Measurements from ENCODE around the gene GRIK5.

Gene GRIK5

DNA sequence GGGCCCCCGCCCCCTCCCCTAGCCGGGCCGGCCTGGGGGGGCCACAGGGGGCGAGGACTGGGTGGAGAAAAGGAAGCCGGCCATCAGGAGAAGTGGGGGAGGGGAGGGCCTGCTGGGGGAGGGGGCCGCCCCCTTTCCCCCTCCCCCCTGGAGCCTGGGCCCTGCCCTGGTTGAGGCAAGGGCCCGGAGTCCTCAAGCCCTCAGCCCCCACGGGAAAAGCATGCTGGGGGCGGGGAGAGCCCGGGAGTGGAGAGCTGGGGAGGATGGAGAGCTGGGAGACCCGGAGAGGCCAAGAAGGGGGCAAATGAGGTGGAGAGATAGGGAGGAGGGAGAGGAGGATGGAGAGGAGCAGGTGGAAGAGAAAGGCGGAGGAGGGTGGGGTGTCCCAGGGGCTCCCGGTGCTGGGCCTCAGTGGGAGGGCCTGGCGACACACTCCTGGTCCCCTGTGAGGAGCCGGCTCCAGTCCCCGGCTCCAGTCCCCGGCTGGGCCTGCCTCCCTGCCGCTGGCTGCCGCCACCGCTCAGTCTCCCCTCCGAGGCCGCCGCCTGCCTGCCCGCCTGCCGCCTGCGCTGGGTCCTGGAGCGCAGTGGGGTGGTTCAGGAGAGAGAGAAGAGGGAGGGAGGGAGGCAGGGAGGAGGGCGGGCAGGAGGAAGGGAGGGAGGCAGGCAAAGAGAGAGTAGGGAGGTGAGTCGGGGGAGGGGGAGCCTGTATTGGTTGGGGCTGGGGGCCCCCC lies at the start of gene GRIK5:
Gene GRIK5 (minus strand): TSS at position 588 of the 733 bp plus-strand sequence. CDS start 4,436 bp downstream, outside the sequence.
- TF ChIP-seq GATA3 (IDR thresholded peaks at IDR 0.05; ENCODE audit: low read depth, low read length) (no peak), GATA2 (IDR thresholded peaks at IDR 0.05; ENCODE audit: low read depth, low read length) (no peak)

GRCh38 chr19:42117076-42117475 lies 47.1 kb upstream of the GRIK5 start:
- no peak for TF ChIP-seq GATA2 (IDR thresholded peaks at IDR 0.05; ENCODE audit: low read depth, low read length)
- no peak for TF ChIP-seq GATA3 (IDR thresholded peaks at IDR 0.05; ENCODE audit: low read depth, low read length)

DNA sequence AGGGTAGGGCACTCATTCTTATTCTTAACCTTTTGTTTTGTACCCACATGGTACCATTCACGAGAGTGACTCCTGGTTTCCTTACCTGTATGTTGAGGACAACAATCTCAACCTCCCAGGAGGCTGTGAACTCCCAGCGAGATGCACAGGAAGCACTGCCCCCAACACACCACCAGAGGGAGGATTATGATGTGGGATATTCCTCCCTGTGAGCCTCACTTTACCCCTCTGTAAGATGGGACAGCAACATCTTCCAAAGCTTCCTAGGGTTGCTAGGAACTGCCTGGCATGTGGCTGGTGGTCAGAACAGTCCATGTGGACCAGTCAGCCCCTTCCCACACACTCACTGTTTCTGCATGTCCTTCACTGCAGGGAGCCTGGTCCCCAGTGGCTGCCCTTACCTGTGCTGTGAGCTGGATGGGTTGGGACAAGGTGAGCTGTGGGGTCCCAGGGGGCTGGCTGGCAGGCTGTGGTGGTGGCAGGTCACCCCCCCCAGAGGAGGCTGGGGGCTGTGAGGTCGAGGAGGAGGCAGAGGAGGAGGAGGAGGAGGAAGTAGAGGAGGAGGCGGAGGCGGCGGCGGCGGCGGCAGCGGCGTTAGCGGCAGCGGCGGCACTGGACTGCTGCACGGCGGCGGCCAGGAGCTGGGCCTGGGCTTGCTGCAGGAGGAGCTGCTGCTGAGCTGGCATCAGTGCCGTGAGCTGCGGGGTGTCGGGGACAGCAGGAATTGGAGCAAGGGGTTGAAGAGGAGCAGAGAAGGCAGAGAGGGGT lies 46.5 kb upstream of the GRIK5 start:
- no peak for TF ChIP-seq GATA3 (IDR thresholded peaks at IDR 0.05; ENCODE audit: low read depth, low read length)

DNA sequence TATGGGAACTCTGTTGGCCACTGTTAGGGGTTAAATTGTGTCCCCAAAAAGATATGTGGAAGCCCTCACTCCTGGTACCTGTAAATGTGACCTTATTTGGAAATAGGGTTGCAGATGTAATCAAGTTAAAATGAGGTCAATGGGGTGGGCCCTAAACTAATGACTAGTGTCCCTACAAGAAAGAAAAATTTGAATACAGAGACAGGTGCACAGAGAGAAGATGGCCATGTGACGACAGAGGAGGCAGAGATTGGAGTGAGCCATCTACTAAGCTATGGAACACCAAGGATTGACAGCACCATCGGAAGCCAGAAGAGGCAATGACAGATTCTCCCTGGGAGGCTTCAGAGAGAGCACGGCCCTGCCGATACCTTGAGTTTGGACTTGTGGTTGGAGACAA lies 45.7 kb upstream of the GRIK5 start:
- no peak for TF ChIP-seq GATA2 (IDR thresholded peaks at IDR 0.05; ENCODE audit: low read depth, low read length)
- TF ChIP-seq GATA3 (IDR thresholded peaks at IDR 0.05; ENCODE audit: low read depth, low read length): no peak

DNA sequence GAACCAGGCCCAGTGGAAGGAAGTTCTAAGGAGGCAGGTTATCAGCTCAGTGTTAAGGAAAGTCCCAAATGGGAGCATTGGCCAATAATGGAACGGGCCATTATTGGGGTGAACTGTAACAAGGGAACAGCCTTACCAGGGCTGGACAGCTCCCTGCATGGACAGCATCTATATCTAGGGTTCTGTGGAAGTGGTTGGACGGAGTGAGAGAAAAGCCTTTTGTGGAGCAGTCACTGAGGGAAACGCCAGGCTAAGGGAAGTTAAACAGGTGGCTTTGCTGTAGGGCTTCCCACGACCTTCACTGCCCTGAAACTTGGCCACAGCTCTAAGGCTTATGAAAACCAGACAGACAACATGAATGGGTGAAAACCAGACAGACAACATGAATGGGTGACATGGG lies 45.2 kb upstream of the GRIK5 start:
- TF ChIP-seq GATA3 (IDR thresholded peaks at IDR 0.05; ENCODE audit: low read depth, low read length) (no peak), GATA2 (IDR thresholded peaks at IDR 0.05; ENCODE audit: low read depth, low read length) (no peak)

DNA sequence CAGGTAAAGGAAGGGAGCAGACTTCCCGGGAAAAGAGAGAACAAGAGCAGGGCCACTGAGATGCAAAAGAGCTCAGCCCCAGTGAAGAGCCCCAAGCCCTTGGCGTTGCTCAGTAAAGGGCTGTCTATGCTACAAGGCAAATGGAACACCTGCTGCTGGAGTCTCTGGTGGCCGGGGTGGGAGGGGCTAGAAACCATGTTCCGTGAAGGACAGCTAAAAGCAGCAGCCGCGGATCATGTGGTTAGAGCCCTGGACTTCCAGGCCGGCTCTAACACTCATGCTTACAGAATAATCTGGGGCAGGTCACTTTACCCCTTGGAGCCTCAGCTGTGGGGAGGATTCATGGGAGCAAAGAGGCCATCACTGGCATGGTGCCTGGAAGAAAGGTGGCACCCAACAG lies 44.4 kb upstream of the GRIK5 start:
- TF ChIP-seq GATA3 (IDR thresholded peaks at IDR 0.05; ENCODE audit: low read depth, low read length): no peak
- TF ChIP-seq GATA2 (IDR thresholded peaks at IDR 0.05; ENCODE audit: low read depth, low read length): no peak

- TF ChIP-seq GATA3 (IDR thresholded peaks at IDR 0.05; ENCODE audit: low read depth, low read length): no peak
Measured at GRCh38 chr19:42113641-42114348, 43.8 kb upstream of the GRIK5 start.

DNA sequence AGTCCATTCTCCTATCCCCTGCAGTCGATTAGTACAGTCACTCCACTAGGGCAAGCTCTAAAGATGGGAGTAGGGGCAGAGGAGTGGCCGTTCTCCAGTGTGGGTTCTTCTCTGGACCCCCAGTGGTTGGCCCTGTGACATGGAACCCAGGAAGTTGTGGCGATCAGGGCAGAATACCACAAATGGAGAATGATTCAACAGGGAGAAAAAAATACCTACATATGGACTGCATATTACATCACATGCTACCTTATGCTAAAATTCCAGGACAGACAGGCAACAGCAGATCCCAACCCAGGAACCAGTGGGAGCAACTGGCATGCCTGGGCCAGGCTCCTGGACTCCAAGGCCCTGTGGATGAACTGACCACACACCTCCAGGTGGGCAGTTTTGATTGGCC lies 41.8 kb upstream of the GRIK5 start:
- TF ChIP-seq GATA3 (IDR thresholded peaks at IDR 0.05; ENCODE audit: low read depth, low read length): no peak
- TF ChIP-seq GATA2 (IDR thresholded peaks at IDR 0.05; ENCODE audit: low read depth, low read length): no peak

GRCh38 chr19:42111384-42111783 lies 41.4 kb upstream of the GRIK5 start:
- TF ChIP-seq GATA2 (IDR thresholded peaks at IDR 0.05; ENCODE audit: low read depth, low read length) (no peak), GATA3 (IDR thresholded peaks at IDR 0.05; ENCODE audit: low read depth, low read length) (no peak)

GRCh38 chr19:42110658-42111057 lies 40.7 kb upstream of the GRIK5 start:
- TF ChIP-seq GATA2 (IDR thresholded peaks at IDR 0.05; ENCODE audit: low read depth, low read length) (no peak), GATA3 (IDR thresholded peaks at IDR 0.05; ENCODE audit: low read depth, low read length) (no peak)

DNA sequence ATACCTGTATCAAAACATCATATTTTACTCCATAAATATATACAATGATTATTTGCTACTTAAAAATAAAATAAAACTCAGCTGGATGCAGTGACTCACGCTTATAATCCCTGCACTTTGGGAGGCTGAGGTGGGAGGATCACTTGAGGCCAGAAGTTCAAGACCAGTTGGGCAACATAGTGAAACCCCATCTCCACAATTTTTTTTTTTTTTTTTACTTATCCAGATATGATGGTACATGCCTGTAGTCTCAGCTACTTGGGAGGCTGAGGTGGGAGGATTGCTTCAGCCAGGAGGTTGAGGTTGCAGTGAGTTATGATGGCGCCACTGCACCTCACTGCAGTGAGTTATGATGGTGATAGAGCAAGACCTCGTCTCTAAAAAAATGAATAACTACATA lies 39.9 kb upstream of the GRIK5 start:
- TF ChIP-seq GATA3 (IDR thresholded peaks at IDR 0.05; ENCODE audit: low read depth, low read length) (no peak), GATA2 (IDR thresholded peaks at IDR 0.05; ENCODE audit: low read depth, low read length) (no peak)

DNA sequence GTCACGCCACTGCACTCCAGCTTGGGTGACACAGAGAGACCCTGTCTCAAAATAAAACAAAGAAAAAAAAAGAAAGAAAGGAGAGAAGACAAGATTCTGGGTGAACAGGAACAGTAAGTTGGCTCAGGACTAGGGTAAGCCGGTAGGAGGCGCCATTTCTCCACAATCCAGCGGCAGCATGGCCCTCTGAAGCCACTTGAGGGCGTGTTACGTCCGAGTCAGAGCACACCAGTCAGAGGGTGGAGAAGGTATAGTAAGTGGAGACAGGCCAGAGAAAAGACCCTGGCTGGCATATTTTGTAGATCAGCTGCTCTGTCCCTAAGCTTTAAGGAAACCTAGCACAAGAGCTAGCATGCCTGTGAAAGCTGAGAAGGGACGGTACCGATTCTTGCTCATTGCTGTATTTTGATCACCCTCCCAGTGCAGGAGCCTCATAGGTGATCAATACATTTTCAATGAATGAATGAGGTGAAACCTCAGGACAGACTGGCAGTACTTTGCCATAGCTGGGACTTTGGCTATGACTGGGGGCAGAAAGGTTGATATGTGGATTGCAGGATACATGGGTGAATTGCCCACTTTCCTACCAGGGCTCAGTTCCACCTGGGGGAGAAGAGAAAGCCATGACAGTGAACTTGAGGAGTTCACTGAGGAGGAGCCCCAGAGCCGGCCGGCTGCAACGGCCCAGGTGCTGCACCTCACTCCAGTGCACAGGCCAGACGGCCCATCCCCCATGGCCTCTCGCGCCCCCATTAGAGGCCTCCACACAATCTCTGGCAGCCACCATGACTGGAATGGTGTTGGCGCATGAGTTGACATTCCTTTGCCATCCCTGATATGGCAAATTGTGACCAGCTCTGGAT lies 38.8 kb upstream of the GRIK5 start:
- TF ChIP-seq GATA3 (IDR thresholded peaks at IDR 0.05; ENCODE audit: low read depth, low read length): no peak

DNA sequence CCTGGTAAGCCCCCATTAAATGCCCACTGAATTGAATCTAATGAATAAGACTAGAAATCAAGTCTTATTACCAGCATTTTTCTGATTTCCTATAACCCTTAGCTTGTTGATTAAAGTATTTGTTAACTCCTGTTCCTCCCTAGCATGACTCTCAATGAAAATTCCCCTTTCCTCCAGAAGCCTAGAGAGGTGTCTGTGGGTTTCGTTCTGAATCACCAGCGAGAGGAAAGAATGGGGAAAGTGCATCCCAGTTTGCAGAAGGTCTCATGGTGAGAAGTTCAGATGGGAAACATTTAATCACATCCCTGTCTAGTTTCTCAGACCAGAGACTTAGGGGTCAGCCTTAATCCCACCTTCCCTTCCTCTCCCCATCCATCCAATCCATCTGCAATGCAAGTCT lies 35.4 kb upstream of the GRIK5 start:
- no peak for TF ChIP-seq GATA2 (IDR thresholded peaks at IDR 0.05; ENCODE audit: low read depth, low read length)
- TF ChIP-seq GATA3 (IDR thresholded peaks at IDR 0.05; ENCODE audit: low read depth, low read length): no peak

DNA sequence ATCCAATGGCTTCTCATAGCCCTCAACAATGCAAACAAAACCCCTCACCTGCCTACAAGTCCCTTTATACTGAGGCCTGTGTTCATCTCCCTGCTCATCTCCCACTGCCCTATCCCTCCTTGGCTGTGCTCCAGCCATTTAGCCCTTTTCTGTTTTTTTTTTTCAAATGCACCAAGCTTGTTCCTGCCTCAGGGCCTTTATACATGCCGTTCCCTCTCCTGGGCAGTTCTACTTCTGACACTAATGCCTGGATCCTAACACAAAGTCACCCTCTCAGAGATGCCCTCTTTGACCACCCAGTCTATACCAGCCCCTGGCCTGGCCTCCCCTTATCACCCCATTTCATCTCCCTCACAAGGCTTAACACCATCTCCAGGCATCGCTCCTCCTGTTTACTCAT lies 32.9 kb upstream of the GRIK5 start:
- TF ChIP-seq GATA3 (IDR thresholded peaks at IDR 0.05; ENCODE audit: low read depth, low read length): no peak
- TF ChIP-seq GATA2 (IDR thresholded peaks at IDR 0.05; ENCODE audit: low read depth, low read length): peak; percentile 43; the same call in 1 of the 2 replicates

Measured in SH-SY5Y (cell line).